GM21423 (cell line): ENCODE data around the gene BPIFA3.

Experiments
- ATAC-seq: cut with Tn5 transposase; IDR thresholded peaks from one replicate; pipeline ENCODE4 v1.9.1; 2021; ENCODE audit warnings: mild to moderate bottlenecking, moderate library complexity; ENCODE audit not compliant: unreplicated experiment

BPIFA3 gene

GRCh38 chr20:33259371-33259770, 42.2 kb downstream of the BPIFA3 start:
- no peak for ATAC-seq

- no peak for ATAC-seq
Measured at GRCh38 chr20:33261465-33261864, 44.3 kb downstream of the BPIFA3 start.

- no peak for ATAC-seq
Measured at GRCh38 chr20:33262658-33263065, 45.5 kb downstream of the BPIFA3 start.

GRCh38 chr20:33263784-33264183, 46.6 kb downstream of the BPIFA3 start:
- ATAC-seq: no peak

- no peak for ATAC-seq
Measured at GRCh38 chr20:33267701-33268100, 50.5 kb downstream of the BPIFA3 start.

GRCh38 chr20:33272155-33272873, 55.2 kb downstream of the BPIFA3 start:
- no peak for ATAC-seq

- no peak for ATAC-seq
Measured at GRCh38 chr20:33273117-33273851, 56.1 kb downstream of the BPIFA3 start.

- no peak for ATAC-seq
Measured at GRCh38 chr20:33275215-33275614, 58.1 kb downstream of the BPIFA3 start.

- no peak for ATAC-seq
Measured at GRCh38 chr20:33275871-33276270, 58.7 kb downstream of the BPIFA3 start.

- ATAC-seq: no peak
Measured at GRCh38 chr20:33276303-33277113, 59.4 kb downstream of the BPIFA3 start.
